ENCODE results near the gene BMP8A.
"Not testable (repeated sequence)": the region's sequence is repeated elsewhere in the genome, so short reads cannot be mapped to it uniquely, and the experiment has no call there.

- TF ChIP-seq CTCF, POLR2A (IDR thresholded peaks at IDR 0.05): not testable (repeated sequence)
Observed at GRCh38 chr1:39514710-39515124, 23.3 kb downstream of the BMP8A start.

Data from Peyer's patch (tissue), 4 donors.